Activated naive CD8-positive, alpha-beta T cell treated with anti-CD3 and anti-CD28 coated beads for 36 hours (primary cell): ENCODE measurements around the gene CDH24. TPM values are rescaled to one million over a fixed set of nuclear protein-coding genes. Genes with fewer than 3 reads are reported as not detected.
"Not testable (repeated sequence)": the region's sequence is repeated elsewhere in the genome, so short reads cannot be mapped to it uniquely, and the experiment has no call there.

Experiments
- DNase-seq: peaks from one replicate; pipeline ENCODE4 v3.0.0; 2021
- H3K27ac Mint-ChIP-seq: one replicate; pipeline ENCODE4 v1.8.0; 2022; ENCODE audit warnings: mild to moderate bottlenecking, moderate library complexity, mixed read lengths
- H3K27me3 Mint-ChIP-seq: one replicate; pipeline ENCODE4 v1.8.0; 2022; ENCODE audit warnings: mild to moderate bottlenecking, mixed read lengths
- H3K36me3 Mint-ChIP-seq: one replicate; pipeline ENCODE4 v1.8.0; 2021; ENCODE audit warnings: mild to moderate bottlenecking, mixed read lengths
- H3K4me1 Mint-ChIP-seq: one replicate; pipeline ENCODE4 v1.8.0; 2021; ENCODE audit warnings: mixed read lengths
- H3K4me3 Mint-ChIP-seq: one replicate; pipeline ENCODE4 v1.8.0; 2022; ENCODE audit warnings: mild to moderate bottlenecking, moderate library complexity, mixed read lengths
- H3K9me3 Mint-ChIP-seq: one replicate; pipeline ENCODE4 v1.8.0; 2022; ENCODE audit warnings: mixed read lengths
- total RNA-seq, 2 experiments: library from RNA; stranded (reverse); gene quantifications; one replicate each; pipeline ENCODE4 v1.2.3, GENCODE V29; 2021

CDH24 gene
- total RNA-seq, 2 experiments from 2014 or later = 0.49 to 0.52 TPM

GRCh38 chr14:23009483-23009938 lies 47.8 kb downstream of the CDH24 start:
- Mint-ChIP-seq H3K4me3 (peak overlapping the region; percentile 88), H3K4me1 (peaks cover 35% of the 10 kb centered on the region), H3K36me3 (peaks cover 5% of the 10 kb centered on the region), H3K27ac (peak overlapping the region; percentile 91), H3K9me3 (no peaks in the 10 kb centered on the region), H3K27me3 (no peaks in the 10 kb centered on the region)
- no peak for DNase-seq

- Mint-ChIP-seq H3K27ac (peak overlapping the region; percentile 22), H3K4me3 (peak overlapping the region; percentile 88), H3K27me3 (no peaks in the 10 kb centered on the region), H3K9me3 (no peaks in the 10 kb centered on the region), H3K4me1 (peaks cover 35% of the 10 kb centered on the region), H3K36me3 (peaks cover 5% of the 10 kb centered on the region)
- DNase-seq = no peak
These were observed 48.5 kb downstream of the CDH24 start for GRCh38 chr14:23008831-23009230.

- H3K9me3 Mint-ChIP-seq = no peaks in the 10 kb centered on the region
- no peaks in the 10 kb centered on the region for H3K27me3 Mint-ChIP-seq
- H3K36me3 Mint-ChIP-seq = peaks cover 5% of the 10 kb centered on the region
- peak overlapping the region; percentile 96 for H3K4me3 Mint-ChIP-seq
- H3K27ac Mint-ChIP-seq = peak overlapping the region; percentile 98
- peak; percentile 99 for DNase-seq
- peaks cover 35% of the 10 kb centered on the region for H3K4me1 Mint-ChIP-seq
These were observed 50.5 kb downstream of the CDH24 start for GRCh38 chr14:23006544-23007419.

- peaks cover 35% of the 10 kb centered on the region for H3K4me1 Mint-ChIP-seq
- peaks cover 5% of the 10 kb centered on the region for H3K36me3 Mint-ChIP-seq
- no peaks in the 10 kb centered on the region for H3K9me3 Mint-ChIP-seq
- peak overlapping the region; percentile 98 for H3K27ac Mint-ChIP-seq
- DNase-seq = no peak
- peak overlapping the region; percentile 96 for H3K4me3 Mint-ChIP-seq
- no peaks in the 10 kb centered on the region for H3K27me3 Mint-ChIP-seq
These were observed 51.2 kb downstream of the CDH24 start for GRCh38 chr14:23006188-23006534.

- H3K4me1 Mint-ChIP-seq = peaks cover 38% of the 10 kb centered on the region
- H3K27me3 Mint-ChIP-seq = no peaks in the 10 kb centered on the region
- H3K27ac Mint-ChIP-seq = peak overlapping the region; percentile 98
- DNase-seq = no peak
- H3K36me3 Mint-ChIP-seq = peaks cover 5% of the 10 kb centered on the region
- peak overlapping the region; percentile 96 for H3K4me3 Mint-ChIP-seq
- no peaks in the 10 kb centered on the region for H3K9me3 Mint-ChIP-seq
These were observed 51.7 kb downstream of the CDH24 start for GRCh38 chr14:23005451-23006187.

GRCh38 chr14:23004274-23004673 lies 53.0 kb downstream of the CDH24 start:
- not testable (repeated sequence) for DNase-seq, H3K4me3 Mint-ChIP-seq, H3K27me3 Mint-ChIP-seq, H3K9me3 Mint-ChIP-seq, H3K27ac Mint-ChIP-seq, H3K36me3 Mint-ChIP-seq
- peaks cover 30% of the 10 kb centered on the region for H3K4me1 Mint-ChIP-seq

- no peak overlapping the region for H3K4me3 Mint-ChIP-seq
- H3K27me3 Mint-ChIP-seq = no peaks in the 10 kb centered on the region
- H3K4me1 Mint-ChIP-seq = peaks cover 16% of the 10 kb centered on the region
These were observed 54.7 kb downstream of the CDH24 start for GRCh38 chr14:23002592-23002991.

GRCh38 chr14:23000860-23001259 lies 56.5 kb downstream of the CDH24 start:
- Mint-ChIP-seq H3K4me3 (no peak overlapping the region), H3K36me3 (no peaks in the 10 kb centered on the region), H3K4me1 (peaks cover 5% of the 10 kb centered on the region), H3K9me3 (no peaks in the 10 kb centered on the region), H3K27me3 (no peaks in the 10 kb centered on the region), H3K27ac (no peak overlapping the region)
- DNase-seq = no peak

More at GRCh38 chr14:23002592-23002991, 54.7 kb downstream of the CDH24 start:
- DNase-seq = no peak
- H3K36me3 Mint-ChIP-seq = peaks cover 2% of the 10 kb centered on the region
- no peak overlapping the region for H3K27ac Mint-ChIP-seq
- H3K9me3 Mint-ChIP-seq = no peaks in the 10 kb centered on the region

- Mint-ChIP-seq H3K27me3 (no peaks in the 10 kb centered on the region), H3K27ac (no peak overlapping the region), H3K36me3 (no peaks in the 10 kb centered on the region), H3K4me3 (no peak overlapping the region), H3K9me3 (no peaks in the 10 kb centered on the region), H3K4me1 (peaks cover 7% of the 10 kb centered on the region)
- DNase-seq = no peak
These were observed 58.8 kb downstream of the CDH24 start for GRCh38 chr14:22998329-22999012.

GRCh38 chr14:22997676-22998323 lies 59.5 kb downstream of the CDH24 start:
- no peak overlapping the region for H3K4me3 Mint-ChIP-seq
- peaks cover 7% of the 10 kb centered on the region for H3K4me1 Mint-ChIP-seq
- no peaks in the 10 kb centered on the region for H3K36me3 Mint-ChIP-seq
- H3K27ac Mint-ChIP-seq = no peak overlapping the region
- DNase-seq = no peak
- no peaks in the 10 kb centered on the region for H3K27me3 Mint-ChIP-seq
- no peaks in the 10 kb centered on the region for H3K9me3 Mint-ChIP-seq

Other genes with a start within 250 kb of the CDH24 start
- gene SLC7A7, start 242.1 kb downstream of the CDH24 start, total RNA-seq = 1 to 10 TPM in 1 of 2 experiments, under 1 TPM in 1; 0.56 to 1.0 TPM
- gene MRPL52, start 227.6 kb downstream of the CDH24 start, total RNA-seq = 100 to 1,000 TPM; 154 to 170 TPM
- gene MMP14, start 220.9 kb downstream of the CDH24 start, total RNA-seq = 1 to 10 TPM; 1.1 to 1.8 TPM
- gene LRP10, start 185.8 kb downstream of the CDH24 start, total RNA-seq = 10 to 100 TPM; 17.6 to 18.7 TPM
- gene REM2, start 174.3 kb downstream of the CDH24 start, total RNA-seq = under 1 TPM; 0.14 to 0.19 TPM
- gene RBM23, start 138.4 kb downstream of the CDH24 start, total RNA-seq = 10 to 100 TPM; 66.2 to 67.2 TPM
- 100 to 1,000 TPM; 169 to 190 TPM for gene PRMT5, start 128.1 kb downstream of the CDH24 start, total RNA-seq
- 10 to 100 TPM; 51.9 to 53.6 TPM for gene HAUS4, start 100.4 kb downstream of the CDH24 start, total RNA-seq
- 1 to 10 TPM in 1 of 2 experiments, under 1 TPM in 1; 0.90 to 1.0 TPM for gene AJUBA, start 75.0 kb downstream of the CDH24 start, total RNA-seq
- gene C14orf93, start 47.4 kb downstream of the CDH24 start, total RNA-seq = 10 to 100 TPM; 10.5 to 11.1 TPM
- 100 to 1,000 TPM; 162 to 164 TPM for gene PSMB5, start 22.6 kb downstream of the CDH24 start, total RNA-seq
- gene PSMB11, start 15.3 kb downstream of the CDH24 start, total RNA-seq = not detected
- 100 to 1,000 TPM; 160 to 174 TPM for gene ACIN1, start 37.6 kb upstream of the CDH24 start, total RNA-seq
- 10 to 100 TPM; 52.0 to 57.0 TPM for gene C14orf119, start 38.0 kb upstream of the CDH24 start, total RNA-seq
- gene CIROP, start 47.5 kb upstream of the CDH24 start, total RNA-seq = not detected
- gene CEBPE, start 61.7 kb upstream of the CDH24 start, total RNA-seq = under 1 TPM; 0.45 to 0.68 TPM
- gene SLC7A8, start 126.1 kb upstream of the CDH24 start, total RNA-seq = 1 to 10 TPM; 2.5 to 2.8 TPM
- not detected for gene RNF212B, start 180.4 kb upstream of the CDH24 start, total RNA-seq
- 10 to 100 TPM; 10.8 to 12.7 TPM for gene HOMEZ, start 228.6 kb upstream of the CDH24 start, total RNA-seq
- gene PPP1R3E, start 245.3 kb upstream of the CDH24 start, total RNA-seq = 10 to 100 TPM; 21.1 to 21.4 TPM
- gene BCL2L2, start 249.3 kb upstream of the CDH24 start, total RNA-seq = 1 to 10 TPM; 1.4 to 1.8 TPM